Measurements from ENCODE around the gene PPFIA3.

DNA sequence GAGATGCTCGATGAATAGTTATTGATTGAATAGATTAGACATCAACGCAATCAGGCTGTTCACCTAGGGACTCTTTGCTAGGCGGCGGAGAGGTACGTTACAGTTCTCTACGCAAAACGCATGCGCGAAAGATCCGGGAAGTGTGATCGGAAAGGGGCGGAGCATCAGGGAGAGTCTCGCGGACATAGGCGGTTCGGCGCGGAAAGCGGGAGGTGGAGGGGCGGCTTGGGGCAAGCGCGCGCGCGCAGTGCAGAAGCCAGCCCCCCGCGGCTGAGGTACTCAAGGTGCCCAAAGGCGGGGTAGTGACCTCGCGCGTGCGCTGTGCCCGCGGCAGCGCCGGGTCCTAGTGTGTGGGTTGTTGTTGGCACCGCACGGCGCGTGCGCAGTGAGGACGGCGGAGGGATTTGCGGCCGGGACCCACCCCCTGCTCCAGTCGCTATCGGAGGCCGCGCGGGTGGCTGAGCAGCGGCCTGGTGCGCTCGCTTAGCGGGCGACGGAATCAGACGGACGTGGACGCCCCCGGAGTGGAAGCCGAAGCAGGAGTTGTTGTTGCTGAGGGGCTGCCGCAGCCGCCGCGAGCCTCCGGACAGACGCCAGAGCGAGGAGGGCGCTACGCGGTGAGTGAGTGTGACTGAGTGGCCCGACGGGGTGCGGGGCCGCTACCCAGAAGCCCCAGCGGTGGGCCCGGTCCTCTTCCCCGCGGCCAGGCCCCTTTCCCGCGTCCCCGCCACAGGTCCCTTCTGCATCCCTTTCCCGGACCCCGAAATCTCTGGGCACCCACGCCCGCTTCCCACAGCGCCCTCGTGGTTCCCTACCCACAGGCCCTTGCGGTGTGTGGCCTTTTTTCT lies 34.1 kb upstream of the PPFIA3 start, which contains the start of gene SNRNP70:
- TF ChIP-seq, protein P1, sequence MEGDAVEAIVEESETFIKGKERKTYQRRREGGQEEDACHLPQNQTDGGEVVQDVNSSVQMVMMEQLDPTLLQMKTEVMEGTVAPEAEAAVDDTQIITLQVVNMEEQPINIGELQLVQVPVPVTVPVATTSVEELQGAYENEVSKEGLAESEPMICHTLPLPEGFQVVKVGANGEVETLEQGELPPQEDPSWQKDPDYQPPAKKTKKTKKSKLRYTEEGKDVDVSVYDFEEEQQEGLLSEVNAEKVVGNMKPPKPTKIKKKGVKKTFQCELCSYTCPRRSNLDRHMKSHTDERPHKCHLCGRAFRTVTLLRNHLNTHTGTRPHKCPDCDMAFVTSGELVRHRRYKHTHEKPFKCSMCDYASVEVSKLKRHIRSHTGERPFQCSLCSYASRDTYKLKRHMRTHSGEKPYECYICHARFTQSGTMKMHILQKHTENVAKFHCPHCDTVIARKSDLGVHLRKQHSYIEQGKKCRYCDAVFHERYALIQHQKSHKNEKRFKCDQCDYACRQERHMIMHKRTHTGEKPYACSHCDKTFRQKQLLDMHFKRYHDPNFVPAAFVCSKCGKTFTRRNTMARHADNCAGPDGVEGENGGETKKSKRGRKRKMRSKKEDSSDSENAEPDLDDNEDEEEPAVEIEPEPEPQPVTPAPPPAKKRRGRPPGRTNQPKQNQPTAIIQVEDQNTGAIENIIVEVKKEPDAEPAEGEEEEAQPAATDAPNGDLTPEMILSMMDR (conservative IDR thresholded peaks at IDR 0.05; ENCODE audit: low read depth, low read length) = no peak
- TF ChIP-seq EZH2 (IDR thresholded peaks at IDR 0.05; ENCODE audit: low read length, unreplicated experiment) = no peak
- no peak for TF ChIP-seq EZH2phosphoT487 (IDR thresholded peaks at IDR 0.05; ENCODE audit: borderline replicate concordance, low read length)

Data from PC-3 (cell line).